Measurements from ENCODE around the gene PPP4R4.

Gene PPP4R4

GRCh38 chr14:94312481-94313246 lies 138.5 kb downstream of the PPP4R4 start:
- no peak for DNase-seq

- no peak for DNase-seq
Measured at GRCh38 chr14:94313991-94314655, 140.0 kb downstream of the PPP4R4 start.

- DNase-seq: no peak
Measured at GRCh38 chr14:94314890-94315289, 140.8 kb downstream of the PPP4R4 start.

GRCh38 chr14:94316692-94317091 lies 142.6 kb downstream of the PPP4R4 start:
- DNase-seq: no peak

- no peak for DNase-seq
Measured at GRCh38 chr14:94317259-94317658, 143.1 kb downstream of the PPP4R4 start.

GRCh38 chr14:94320243-94320642 lies 146.1 kb downstream of the PPP4R4 start:
- DNase-seq: no peak

GRCh38 chr14:94321421-94322271 lies 147.5 kb downstream of the PPP4R4 start:
- DNase-seq: no peak

GRCh38 chr14:94322648-94323570 lies 148.8 kb downstream of the PPP4R4 start, which contains the start of gene SERPINA6:
TSS of gene SERPINA6 (minus strand) at chr14:94323336. CDS start at chr14:94314648, 8,688 bp downstream.
- DNase-seq: no peak

GRCh38 chr14:94328196-94328595 lies 154.1 kb downstream of the PPP4R4 start:
- no peak for DNase-seq
